NCI-H526 (cell line): ENCODE results near the gene HTRA3.

Source experiments
- DNase-seq, 2 experiments: peaks; one replicate each; lab custom pipeline; 2025; lab: John Stamatoyannopoulos, UW

The HTRA3 gene

DNA sequence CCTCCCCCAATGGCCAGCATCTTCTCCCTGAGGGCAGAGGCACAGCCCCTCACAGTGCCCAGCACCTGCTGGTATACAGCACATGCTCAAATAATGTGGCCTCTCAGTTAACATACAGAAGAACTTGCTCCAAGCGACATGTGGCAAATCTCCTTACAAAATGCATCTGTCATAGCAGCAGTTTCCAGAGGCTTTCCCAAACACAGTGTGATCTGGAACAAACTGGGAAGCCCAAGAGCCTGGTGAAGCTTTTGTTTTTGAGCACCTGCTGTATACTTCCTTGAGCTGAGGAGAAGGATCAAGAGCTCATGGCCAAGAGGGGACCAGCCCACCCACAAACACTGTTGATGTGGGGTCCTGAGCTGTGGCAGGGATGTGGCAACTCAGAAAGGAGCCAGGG lies 34.8 kb upstream of the HTRA3 start:
- no peak for DNase-seq

DNA sequence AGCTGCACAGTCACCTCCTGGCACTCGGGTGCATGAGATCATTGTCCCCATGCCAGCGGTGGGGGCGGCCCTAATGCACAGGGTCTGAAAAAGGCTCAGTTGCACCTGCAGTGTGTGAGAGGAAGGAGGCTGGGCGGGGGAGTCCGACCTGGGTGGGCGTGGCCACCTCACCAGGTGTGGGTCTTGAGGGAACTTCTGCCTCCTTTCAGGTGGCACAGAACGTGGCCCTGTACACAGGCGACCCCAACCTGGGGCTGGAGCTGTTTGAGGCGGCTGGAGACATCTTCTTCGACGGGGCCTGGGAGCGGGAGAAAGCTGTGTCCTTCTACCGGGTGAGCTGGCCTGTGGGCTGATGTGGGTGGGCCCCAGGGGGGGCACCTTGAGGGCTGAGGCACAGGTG lies 34.3 kb upstream of the HTRA3 start:
- DNase-seq, result no peak

DNA sequence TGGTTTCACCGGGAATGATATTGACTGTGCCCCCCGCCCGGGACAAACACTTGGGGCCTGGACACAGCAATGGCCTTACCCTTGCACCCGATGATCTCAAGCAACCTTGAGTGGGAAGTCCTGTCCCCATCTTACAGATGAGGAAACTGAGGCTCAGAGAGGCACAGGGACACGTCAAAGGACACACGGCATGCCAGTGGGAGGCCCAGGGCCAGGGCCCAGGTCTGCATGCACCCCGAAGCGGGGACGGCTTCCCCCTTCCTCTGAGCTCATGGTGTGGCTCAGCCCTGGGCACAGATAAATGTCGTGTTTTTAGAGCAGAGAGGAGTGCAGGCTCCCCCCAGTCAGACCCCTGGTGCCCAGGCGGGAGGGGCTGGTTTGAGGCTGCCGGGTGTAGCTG lies 33.9 kb upstream of the HTRA3 start:
- no peak for DNase-seq

DNA sequence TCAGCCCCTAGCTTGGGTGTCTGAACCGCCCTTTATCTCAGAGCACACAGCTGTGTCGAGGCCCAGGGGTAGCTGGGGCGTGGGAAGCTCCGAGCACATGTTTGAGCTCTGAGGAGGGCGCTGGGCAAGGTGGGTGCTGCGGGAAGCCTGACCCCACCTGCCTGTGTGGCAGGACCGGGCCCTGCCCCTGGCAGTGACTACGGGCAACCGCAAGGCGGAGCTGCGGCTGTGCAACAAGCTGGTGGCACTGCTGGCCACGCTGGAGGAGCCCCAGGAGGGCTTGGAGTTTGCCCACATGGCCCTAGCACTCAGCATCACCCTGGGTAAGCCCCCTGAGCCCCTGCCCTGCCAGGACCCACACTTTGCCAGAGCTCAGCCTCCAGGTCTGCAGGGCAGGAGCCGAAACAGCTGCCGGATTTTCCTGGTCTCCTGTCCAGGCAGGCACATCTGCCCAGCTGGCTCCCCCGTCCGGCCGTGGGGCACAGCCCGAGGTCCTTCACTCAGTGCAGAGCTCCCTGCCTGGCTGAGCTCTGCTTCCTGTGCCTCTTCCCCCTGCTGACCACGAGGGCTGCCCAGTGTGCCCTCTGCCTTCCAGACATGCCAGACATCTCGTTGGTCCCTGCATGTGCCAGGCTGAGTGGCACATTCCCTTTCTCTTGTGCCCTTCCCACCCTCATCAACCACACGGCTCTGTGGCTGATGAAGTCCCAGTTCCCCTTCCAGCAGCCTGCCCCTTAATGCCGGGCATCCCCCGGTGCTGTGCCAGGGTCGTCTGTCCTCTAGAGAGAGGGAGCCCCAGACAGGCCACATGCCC lies 33.2 kb upstream of the HTRA3 start:
- DNase-seq, result peak in 1 of 2 experiments; percentile 10

DNA sequence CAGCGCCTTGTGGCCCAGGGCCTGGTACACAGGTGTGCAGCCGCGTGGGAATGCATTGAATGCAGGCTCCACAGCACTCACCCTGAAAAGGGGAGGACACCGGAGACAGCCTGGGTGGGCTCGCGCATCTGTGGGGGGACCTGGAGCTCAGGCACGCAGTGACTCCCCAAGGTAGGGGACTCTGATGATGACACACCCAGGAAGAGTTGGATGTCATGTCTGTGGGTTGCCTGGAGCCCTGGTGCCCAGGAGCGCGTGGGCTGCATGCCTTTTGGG lies 32.7 kb upstream of the HTRA3 start:
- DNase-seq, result no peak

DNA sequence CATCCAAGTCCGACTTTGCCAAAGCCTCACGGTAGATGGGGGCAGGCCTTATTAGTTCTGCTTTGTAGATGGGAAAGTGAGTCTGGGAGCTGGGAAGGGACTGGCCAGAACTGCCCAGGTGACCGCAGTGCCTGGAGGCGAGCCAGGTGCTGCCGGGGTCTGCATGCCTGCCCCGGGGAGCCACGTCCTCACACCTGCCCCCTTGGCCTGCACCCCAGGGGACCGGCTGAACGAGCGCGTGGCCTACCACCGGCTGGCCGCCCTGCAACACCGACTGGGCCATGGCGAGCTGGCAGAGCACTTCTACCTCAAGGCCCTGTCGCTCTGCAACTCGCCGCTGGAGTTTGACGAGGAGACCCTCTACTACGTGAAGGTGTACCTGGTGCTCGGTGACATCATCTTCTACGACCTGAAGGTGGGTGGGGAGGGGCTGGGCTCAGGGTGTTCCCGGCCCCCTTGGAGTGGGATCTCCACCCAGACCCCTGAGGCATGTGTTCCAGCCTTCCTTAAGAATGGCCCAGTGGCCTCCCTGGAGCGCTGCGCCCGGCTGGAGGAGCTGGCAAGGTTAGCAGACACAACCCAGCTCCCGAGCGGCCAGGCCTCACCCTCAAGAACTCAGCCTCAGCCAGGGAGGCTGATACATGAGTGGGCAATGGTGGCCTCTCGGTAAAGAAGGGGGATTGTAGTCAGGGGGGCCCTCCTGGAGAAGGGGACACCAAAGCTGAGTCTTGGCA lies 32.1 kb upstream of the HTRA3 start:
- DNase-seq, result no peak

DNA sequence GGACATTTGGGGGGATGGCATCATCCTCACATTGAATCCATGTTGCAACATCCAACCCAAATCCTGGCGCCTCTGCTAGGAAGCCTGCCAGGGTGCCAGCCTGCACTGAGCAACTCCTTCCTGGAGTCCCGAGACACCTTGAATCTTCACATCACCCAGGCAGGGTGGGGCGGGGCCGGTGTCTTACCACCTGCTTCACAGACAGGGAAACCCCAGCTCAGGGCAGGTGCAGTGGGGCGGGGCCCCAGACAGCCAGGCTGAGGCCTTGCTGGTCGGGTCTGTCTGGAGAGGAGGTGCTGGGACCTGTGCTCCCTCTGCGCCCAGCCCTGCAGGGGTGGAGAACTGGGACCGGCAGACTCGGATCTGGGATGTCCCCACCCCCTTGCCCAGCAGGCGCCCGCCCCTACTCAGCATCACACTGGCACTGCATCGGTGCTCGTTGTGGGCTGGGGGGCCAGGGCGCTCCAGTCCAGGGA lies 31.5 kb upstream of the HTRA3 start:
- DNase-seq, result peak; percentile 68 to 81

DNA sequence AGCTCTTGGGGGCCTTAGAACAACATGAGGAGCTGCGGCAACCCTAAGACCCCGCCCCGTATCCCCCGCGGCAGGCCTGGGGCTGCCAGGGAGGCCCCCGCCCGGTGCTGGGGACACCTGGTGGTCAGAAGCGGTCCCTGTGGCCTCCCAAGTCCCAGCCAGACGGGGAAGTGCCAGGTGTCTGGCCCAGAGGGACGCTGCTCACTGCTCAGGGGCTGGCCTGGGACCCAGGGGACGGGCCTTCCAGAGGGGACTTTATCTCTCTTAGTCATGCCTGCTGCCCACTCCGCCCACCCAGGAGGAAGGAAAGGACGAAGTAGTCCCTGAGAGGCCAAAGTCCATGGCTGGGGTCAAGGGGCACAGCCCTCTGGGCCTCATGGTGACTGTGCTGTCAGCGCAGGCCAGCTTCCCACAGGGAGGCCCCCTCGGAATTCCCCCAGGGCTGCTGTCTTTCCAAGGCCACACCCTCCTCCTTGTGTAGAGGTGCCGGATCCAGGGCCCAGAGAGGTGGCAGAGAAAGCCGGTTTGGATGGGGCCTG lies 31.0 kb upstream of the HTRA3 start:
- peak in 1 of 2 experiments; percentile 47 for DNase-seq

DNA sequence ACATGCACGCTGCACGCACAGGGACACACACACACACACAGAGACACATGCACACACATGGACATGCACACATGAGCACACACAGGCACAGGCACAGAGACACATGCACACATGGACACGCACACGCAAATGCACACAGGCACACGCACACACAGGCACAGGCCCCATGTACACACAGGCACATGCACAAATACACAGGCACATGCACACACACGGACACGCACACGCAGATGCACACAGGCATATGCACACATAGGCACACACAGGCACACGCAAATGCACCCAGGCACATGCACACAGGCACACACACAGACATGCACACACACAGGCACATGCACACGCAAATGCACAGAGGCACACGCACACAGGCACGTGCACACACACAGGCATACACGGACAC lies 30.3 kb upstream of the HTRA3 start:
- DNase-seq, result no peak

DNA sequence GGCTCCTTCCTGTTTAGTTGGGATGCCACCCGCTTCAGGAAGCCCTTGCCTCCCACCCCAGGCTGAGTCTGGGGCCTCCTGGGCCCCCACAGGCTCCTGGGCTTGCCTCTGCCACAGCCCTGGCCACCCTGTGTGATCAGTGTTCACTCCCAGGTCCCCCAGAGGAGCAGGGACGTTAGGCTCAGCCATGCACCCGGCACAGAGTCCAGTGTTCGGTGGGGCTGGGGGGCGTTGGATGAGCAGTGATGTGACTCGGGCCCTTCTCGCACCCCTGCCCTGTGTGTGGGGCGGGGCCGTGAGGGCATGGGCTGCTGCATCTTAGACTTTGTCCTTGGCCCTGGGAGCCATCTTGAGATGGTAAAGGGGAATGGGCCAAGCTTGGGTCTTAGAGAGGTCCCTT lies 29.9 kb upstream of the HTRA3 start:
- no peak for DNase-seq

DNA sequence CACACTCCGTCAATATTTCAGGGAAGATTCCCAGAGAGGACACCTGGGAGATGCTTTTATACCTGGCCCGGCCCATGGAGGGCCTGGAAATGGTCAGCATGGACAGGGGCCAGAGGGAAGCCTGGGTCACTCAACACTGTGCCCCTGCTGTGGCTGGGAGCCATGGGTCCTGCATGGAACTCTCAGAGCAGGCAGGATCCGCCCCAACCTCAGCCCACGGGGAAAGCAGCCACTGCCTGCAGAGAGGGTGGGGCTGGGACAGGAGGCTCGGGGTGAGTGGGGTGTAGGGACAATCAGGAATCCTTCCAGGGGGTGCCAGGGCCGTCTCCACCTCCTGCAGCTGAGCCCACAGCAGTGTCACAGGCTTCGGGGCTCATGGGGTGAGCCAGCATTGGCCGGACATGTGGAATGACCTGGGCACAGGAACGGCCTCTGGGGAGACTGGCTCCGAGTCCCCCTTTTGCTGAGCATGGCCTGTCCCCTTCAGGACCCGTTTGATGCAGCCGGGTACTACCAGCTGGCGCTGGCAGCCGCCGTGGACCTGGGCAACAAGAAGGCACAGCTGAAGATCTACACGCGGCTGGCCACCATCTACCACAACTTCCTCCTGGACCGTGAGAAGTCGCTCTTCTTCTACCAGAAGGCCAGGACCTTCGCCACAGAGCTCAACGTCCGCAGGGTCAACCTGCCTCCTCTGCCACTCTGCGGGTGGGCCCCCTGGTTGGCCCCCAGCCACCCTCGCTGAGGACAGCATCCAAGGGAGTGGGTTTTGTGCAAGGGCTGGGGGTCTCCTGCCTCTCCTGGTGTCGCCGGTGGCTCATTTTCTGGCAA lies 29.1 kb upstream of the HTRA3 start:
- no peak for DNase-seq

DNA sequence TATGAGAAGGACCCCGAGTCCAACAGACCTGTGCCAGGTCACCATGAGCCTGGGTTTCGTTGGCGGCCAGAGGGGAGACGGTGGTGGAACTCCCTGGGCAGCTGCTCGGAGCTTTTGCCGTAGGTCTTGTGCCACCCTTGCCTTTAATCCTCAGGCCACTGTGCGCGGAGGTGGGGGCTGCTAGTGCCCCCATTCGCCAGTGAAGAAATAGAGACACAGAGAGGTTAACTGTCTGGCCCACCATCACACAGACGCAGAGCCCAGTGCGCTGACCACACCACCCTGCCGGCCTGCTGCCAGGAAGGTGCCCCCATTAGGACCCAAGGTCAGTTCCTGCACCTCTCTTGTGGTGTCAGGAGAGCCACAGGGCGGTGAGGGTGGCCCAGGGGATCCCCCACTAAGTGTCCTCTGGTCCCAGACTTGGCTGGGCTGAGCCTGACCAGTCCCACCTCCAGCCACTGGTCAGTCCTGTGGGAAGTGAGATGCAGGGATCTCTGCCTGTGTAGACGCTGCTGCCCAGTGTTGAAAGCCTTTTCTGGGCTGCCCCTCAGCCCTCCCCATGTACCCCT lies 28.3 kb upstream of the HTRA3 start:
- DNase-seq, result no peak

DNA sequence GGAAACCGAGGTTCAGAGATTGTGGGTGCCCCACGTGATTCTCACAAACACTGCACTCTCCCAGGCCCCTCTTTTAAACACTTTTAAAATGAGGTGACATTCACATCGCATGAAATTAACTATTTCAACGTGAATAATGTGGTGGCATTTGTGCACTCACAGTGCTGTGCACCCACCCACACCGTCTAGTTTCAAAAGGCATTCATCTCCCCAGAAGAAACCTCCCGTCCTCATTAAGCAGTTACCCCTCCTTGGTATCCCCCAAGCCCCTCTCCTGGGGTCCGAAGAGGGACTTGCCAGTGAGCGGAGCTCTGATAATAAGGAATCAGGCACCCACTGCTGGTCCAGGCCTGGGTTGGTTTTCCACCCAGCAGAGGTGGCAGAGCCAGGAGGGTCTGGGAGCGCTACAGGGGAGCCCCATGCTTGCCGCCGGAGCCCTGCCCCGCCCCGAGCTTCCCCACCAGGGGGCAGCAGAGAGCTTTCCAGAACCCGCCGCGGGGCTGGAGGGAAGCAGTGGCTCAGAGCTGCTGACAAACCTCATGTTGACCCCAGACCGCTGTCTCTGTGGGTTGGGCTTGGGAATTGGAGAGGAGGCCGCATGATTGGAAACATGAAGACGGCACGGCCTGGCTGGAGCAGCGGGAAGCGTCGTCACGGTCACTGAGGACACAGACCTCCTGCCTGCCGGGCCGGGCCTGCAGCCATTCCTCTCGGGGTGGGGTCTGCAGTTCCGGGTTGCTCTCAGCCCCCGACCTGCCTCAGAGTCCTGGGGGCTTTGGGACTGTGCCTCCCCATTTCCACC lies 27.5 kb upstream of the HTRA3 start:
- DNase-seq, result peak; percentile 48 to 87

DNA sequence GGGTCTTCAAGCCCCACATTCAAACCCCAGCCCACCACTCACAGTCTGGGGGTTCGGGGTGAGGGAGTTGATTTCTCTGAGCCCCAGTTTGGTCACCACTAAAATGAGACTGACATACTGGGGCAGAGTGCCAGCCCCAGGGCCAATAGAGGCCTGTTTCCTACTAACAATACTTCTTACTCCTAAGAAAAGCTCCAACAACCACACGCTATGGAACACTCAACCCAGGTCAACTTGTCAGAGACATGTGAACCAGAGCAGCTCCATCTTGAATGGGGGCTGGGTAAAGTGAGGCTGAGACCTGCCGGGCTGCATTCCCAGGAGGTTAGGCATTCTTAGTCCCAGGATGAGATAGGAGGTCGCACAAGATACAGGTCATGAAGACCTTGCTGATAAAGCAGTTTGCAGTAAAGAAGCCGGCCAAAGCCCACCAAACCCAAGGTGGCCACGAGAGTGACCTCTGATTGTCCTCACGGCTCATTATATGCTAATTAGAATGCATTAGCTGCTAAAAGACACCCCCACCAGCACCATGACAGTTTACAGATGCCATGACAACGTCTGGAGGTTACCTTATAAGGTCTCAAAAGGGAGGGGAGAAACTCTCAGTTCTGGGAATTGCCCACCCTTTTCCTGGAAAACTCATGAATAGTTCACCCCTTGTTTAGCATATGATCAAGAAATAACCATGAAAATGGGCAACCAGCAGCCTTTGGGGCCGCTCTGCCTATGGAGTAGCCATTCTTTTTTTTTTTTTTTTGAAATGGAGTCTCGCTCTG lies 26.6 kb upstream of the HTRA3 start:
- no peak for DNase-seq

DNA sequence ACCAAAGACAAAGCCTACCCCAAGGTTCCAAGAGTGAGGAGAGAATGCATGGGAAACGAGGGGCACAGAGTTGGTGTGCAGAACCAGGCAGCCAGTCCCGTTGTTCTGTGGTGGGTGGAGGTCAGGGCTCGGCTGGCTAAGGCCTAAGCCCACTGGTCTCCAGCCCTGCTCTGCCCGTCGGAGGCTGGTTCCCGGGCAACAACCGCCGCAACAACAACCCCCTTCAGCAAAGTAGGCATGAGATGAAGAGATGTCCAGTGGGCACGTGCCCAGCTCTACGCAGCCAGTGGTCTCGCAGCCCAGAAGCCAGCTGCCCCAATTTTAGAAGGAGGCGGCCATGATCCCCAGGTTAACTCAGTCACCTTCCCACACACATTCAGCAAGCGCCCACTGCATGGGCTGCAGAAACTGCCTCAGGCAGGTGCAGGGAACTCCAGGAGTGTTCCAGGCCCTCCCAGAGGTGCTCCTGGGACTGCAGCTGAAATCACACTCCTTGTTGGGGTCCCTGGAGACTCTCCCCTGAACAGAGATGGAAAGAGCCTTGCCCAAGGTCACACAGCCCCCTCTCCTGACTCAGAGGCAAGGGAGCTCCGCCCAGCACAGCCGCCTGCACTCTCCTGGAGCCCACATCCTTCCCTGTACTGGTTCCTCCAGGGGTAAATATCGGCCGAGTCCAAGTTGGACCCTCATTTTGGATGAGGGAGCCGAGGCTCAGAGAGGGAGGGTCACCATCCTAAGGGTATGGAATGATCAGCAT lies 25.4 kb upstream of the HTRA3 start:
- DNase-seq, result no peak

DNA sequence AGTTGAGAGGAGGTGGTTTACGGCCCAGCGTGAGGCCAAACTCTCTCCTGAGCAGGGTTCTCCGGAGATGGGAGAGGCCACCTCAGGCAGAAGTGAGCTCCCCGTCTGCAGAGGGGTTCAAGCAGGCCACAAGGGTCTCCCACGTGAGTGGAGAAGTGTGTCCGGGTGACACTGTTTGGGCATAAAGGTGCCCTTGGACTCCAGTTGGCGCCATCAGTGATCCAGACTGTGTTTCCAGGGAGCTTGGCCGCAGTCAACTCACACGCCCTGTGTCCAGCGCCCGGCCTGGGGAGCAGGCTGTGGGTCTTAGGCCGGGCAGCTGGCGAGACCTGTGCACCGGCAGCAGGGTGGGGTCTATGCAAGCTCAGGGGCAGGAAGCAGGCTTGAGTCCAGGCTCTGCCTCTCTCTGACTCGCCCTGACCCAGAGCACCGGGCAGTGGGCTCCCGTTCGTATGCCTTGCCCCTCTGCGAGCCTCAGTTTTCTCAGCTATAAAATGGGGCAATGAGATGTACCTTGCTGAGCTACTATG lies 24.6 kb upstream of the HTRA3 start:
- DNase-seq, result no peak

DNA sequence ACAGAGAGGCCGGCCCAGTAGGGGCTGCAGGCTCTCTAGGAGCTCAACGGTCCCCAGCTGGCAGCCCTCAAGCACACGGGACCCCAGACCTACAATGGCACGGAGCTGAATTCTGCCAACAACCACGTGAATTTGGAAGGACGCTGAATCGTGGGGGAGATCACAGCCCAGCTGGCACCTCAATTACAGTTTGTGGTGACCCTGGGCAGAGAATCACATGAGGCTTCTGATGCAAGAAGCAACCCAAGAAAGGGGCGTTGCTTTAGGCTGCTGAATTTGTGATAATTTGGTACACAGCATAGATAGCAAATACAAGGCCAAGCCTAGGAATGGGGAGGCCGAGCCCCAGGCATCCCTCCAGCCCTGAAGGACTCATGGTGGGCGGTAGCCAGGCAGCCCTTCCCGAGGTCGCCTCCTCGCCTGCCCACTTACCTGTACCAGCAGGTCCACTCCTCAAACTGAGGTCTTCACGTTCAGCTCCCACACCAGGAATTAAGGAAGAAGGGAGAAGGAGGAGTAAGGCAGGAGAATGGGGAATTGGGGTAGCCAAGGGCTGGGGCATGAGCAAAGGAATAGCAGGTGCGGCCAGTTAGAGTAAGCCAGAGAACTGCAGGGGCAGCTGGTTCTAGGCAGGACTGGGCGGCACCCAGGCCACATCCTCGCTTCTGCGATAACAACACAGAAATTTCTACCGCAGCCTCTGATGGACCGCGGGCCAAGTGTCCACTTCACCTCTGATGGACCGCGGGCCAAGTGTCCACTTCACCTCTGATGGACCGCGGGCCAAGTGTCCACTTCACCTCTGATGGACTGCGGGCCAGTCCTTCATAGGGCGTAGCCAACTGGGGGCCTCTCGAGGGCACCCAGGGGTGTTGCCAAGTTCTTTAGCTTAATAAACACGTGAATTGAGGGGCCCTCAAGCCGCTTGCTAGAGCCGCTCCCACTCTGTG lies 23.4 kb upstream of the HTRA3 start:
- DNase-seq, result no peak
